GM21717 (cell line): ENCODE measurements around the gene ATP1A2.
"Not testable (repeated sequence)": the region's sequence is repeated elsewhere in the genome, so short reads cannot be mapped to it uniquely, and the experiment has no call there.

Experiments used
- ATAC-seq: cut with Tn5 transposase; IDR thresholded peaks from one replicate; pipeline ENCODE4 v1.9.1; 2021; ENCODE audit warnings: mild to moderate bottlenecking, moderate library complexity; ENCODE audit not compliant: unreplicated experiment

ATP1A2 gene

GRCh38 chr1:160099716-160100375 lies 15.7 kb upstream of the ATP1A2 start:
- ATAC-seq, result no peak

DNA sequence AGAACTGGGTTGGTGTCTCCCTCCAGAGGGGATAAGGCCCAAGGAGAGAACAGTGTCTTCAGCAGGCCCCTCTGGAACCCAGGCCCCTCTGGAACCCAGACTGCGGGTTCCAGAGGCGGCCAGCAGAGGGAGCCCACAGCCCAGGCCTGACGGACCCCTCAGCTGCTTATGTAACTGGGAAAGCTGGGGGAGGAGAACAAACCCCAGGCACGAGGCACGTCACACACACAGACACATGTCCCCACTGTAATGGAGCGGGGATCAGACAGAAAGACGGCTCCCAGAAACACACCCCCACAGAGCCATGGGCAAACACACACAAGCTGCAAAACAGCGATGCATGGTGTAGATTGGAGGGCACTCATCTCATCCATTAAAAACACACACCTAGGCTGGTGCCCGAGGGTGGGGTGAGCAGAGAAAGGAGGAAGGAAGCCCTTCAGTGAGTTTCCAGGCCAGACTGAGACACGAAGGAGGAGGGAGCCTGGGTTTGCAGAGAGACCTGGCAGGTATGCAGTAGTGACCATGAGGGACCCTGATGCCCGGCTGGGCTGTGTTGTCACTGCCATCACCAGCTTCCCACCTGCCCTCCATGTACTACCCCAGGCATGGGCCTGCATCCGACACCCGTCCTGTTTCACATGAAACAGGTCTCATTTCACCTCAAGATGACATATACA lies 14.4 kb upstream of the ATP1A2 start:
- ATAC-seq, result peak; percentile 27

GRCh38 chr1:160101717-160102522 lies 13.6 kb upstream of the ATP1A2 start:
- no peak for ATAC-seq

GRCh38 chr1:160103658-160104408 lies 11.7 kb upstream of the ATP1A2 start:
- ATAC-seq, result no peak

GRCh38 chr1:160104486-160104885 lies 11.1 kb upstream of the ATP1A2 start:
- no peak for ATAC-seq

DNA sequence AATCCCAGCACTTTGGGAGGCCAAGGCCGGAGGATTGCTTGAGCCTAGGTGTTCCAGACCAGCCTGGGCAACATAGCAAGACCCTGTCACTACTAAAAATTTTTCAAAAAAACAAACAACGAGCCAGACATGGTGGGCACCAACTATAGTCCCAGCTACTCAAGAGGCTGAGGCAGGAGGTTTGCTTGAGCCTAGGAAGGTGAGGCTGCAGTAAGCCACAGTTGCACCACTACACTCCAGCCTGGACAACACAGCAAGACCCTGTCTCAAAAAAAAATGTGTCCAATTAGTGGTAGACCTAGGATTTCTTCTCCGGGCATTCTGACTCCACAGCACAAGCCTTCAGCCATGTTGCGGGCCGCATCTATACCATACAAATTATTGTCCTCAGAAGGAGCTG lies 10.4 kb upstream of the ATP1A2 start:
- ATAC-seq, result no peak

GRCh38 chr1:160107512-160107911 lies 8.0 kb upstream of the ATP1A2 start:
- ATAC-seq, result no peak

- ATAC-seq, result no peak
Measured at GRCh38 chr1:160108888-160109662, 6.5 kb upstream of the ATP1A2 start.

DNA sequence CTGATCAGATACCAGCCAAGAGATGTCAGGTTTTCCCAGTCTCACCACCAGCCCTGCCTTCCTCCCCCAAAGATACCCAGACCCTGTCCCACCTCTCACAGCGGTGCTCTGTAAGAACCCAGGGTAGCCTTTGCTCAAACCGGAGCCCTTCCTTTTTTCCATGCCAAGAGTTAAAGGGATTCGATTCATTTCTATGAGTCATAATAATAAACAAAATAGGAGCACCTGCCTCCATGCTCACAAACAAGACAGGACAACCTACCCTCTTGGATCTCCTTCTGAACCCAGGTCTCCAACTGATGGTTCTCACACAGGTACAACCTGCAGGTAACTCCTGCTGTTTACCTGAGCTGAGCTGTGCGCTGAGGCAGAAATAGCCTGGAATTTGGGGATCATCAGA lies 5.9 kb upstream of the ATP1A2 start:
- ATAC-seq, result no peak

DNA sequence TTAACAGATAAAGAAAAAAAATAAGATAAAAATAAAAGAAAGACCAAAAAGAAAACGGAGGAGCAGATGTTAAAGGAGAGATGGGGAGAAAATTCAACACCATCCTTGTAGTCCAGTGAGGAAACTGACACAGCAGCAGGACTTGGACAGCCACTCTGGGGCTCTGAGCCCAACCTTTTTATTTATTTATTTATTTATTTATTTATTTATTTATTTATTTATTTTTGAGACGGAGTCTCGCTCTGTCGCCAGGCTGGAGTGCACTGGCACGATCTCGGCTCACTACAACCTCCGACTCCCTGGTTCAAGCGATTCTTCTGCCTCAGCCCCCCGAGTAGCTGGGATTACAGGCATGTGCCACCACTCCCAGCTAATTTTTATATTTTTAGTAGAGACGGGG lies 4.1 kb upstream of the ATP1A2 start:
- not testable (repeated sequence) for ATAC-seq

- no peak for ATAC-seq
Measured at GRCh38 chr1:160112357-160112756, 3.2 kb upstream of the ATP1A2 start.

- no peak for ATAC-seq
Measured at GRCh38 chr1:160113407-160113806, 2.2 kb upstream of the ATP1A2 start.

GRCh38 chr1:160114085-160114484 lies 1.5 kb upstream of the ATP1A2 start:
- ATAC-seq, result no peak

- ATAC-seq, result no peak
Measured at GRCh38 chr1:160116283-160117147, 956 bp downstream of the ATP1A2 start.

DNA sequence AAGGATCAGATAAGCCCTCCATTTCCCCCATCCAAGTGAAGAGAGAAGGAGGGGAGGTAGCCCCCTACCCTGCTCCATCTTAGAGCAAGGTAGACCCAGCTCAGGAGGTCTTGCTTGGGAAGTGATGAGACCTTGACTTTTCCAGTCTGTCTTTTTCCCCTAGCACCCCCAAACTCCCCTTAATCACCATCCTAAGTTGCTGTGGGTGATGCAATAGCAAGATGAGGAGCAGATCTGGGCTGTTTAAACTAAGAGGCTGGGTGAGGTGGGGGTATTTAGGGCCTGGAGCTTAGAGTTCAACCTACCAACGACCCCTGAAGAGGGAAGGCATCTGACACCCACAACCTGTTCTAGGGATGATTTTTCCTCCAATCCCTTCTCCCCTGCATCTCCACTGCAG lies 1.7 kb downstream of the ATP1A2 start:
- ATAC-seq, result no peak

DNA sequence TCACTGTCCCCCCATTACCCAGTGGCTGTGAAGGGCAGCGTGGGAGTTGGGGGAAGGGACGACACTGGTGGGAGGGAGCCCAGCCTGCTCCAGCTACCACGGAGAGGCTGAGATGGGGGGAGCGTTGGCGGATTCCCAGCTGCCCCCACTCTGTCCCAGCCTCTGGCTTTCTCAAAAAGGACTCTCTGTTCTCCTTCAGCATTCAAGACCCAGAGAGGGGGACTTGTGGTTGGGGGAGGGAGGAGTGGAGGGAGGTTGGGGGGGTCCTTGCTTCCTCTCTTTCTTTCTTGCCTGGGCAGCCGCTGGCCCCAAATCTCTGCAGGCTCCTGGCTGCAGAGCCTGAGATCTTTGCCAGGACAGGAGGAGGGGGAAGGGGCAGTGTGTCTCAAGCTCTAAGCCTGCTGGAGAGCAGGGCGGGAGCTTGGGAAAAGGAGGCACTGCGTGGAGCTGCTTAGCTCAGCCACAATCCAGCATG lies 2.2 kb downstream of the ATP1A2 start:
- no peak for ATAC-seq

GRCh38 chr1:160118928-160119327 lies 3.4 kb downstream of the ATP1A2 start:
- no peak for ATAC-seq

- ATAC-seq, result no peak
Measured at GRCh38 chr1:160120797-160121196, 5.2 kb downstream of the ATP1A2 start.

DNA sequence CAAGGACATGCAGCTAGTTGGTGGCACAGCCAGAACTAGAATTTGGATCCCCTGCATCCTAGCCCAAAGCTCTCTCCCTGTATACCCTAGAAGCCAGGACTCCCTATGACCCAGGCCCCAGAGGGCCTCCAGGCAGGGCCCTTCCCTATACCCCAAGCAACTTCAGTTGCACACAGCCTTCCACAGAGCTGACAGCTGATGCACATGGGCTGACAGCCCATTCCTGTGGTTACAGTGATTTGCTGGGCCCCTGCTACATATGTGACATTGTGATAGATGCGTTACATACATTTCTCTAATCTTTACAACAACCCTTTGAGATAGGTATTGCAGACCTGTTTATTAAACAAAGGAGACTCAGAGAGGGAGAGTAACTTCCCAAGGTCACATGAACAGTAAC lies 5.8 kb downstream of the ATP1A2 start:
- ATAC-seq, result no peak
